DOHH2 (cell line): ENCODE measurements around the gene AUTS2.

Source experiments
- H3F3A ChIP-seq: fragments of 200-600 bp; sonication (generic), shearing (Covaris generic); 2 replicates; pipeline ENCODE4 v1.6.0; 2016; ENCODE audit warnings: antibody characterized with exemption, mild to moderate bottlenecking; ENCODE audit not compliant: control insufficient read depth, insufficient read depth
- H3K27ac ChIP-seq: fragments of 200-600 bp; sonication (generic); 2 replicates; pipeline ENCODE4 v1.5.1; 2014; ENCODE audit warnings: low read depth, mild to moderate bottlenecking, low read length, moderate library complexity
- H3K27me3 ChIP-seq: fragments of 200-600 bp; sonication (generic); 2 replicates; pipeline ENCODE4 v1.6.1; 2014; ENCODE audit warnings: mild to moderate bottlenecking, low read length, mixed read lengths; ENCODE audit not compliant: control insufficient read depth
- H3K36me3 ChIP-seq: fragments of 200-600 bp; sonication (generic); 2 replicates; pipeline ENCODE4 v1.6.1; 2014; ENCODE audit warnings: mild to moderate bottlenecking, low read length, moderate library complexity, mixed read lengths; ENCODE audit not compliant: control insufficient read depth
- H3K4me1 ChIP-seq: fragments of 200-600 bp; sonication (generic); 2 replicates; pipeline ENCODE4 v1.6.1; 2014; ENCODE audit warnings: mild to moderate bottlenecking, low read length, mixed read lengths; ENCODE audit not compliant: control insufficient read depth
- H3K4me2 ChIP-seq: fragments of 200-600 bp; sonication (generic); 2 replicates; pipeline ENCODE4 v1.6.0; 2014; ENCODE audit warnings: mild to moderate bottlenecking, low read length, moderate library complexity
- H3K4me3 ChIP-seq: fragments of 200-600 bp; sonication (generic); 2 replicates; pipeline ENCODE4 v1.5.1; 2014; ENCODE audit warnings: mild to moderate bottlenecking, low read length, mixed read lengths
- H3K79me2 ChIP-seq: fragments of 200-600 bp; sonication (generic); 2 replicates; pipeline ENCODE4 v1.6.1; 2014; ENCODE audit warnings: mild to moderate bottlenecking, low read length, mixed read lengths; ENCODE audit not compliant: control insufficient read depth
- H3K9me2 ChIP-seq: fragments of 200-600 bp; sonication (generic); replicated peaks from 2 replicates; pipeline ENCODE4 v1.6.1; 2014; ENCODE audit warnings: mild to moderate bottlenecking, low read length, mixed read lengths; ENCODE audit not compliant: control insufficient read depth
- H3K9me3 ChIP-seq: fragments of 200-600 bp; sonication (generic); 2 replicates; pipeline ENCODE4 v1.6.1; 2014; ENCODE audit warnings: antibody characterized with exemption, low read length, mixed read lengths; ENCODE audit not compliant: control insufficient read depth, insufficient read depth
- H4K20me1 ChIP-seq: fragments of 200-600 bp; sonication (generic); 2 replicates; pipeline ENCODE4 v1.6.0; 2014; ENCODE audit warnings: low read depth, mild to moderate bottlenecking, antibody characterized with exemption, low read length, moderate library complexity; ENCODE audit not compliant: control insufficient read depth, insufficient read depth
- CTCF ChIP-seq: fragments of 200-600 bp; sonication (generic); IDR thresholded peaks from one replicate; pipeline ENCODE4 v1.5.1; 2014; ENCODE audit warnings: antibody characterized with exemption, mild to moderate bottlenecking, low read depth, low read length; ENCODE audit not compliant: poor library complexity, severe bottlenecking
- EZH2phosphoT487 ChIP-seq: fragments of 200-600 bp; sonication (generic); IDR thresholded peaks from 2 replicates; pipeline ENCODE4 v1.6.1; 2017; ENCODE audit warnings: borderline replicate concordance, mild to moderate bottlenecking, antibody characterized with exemption, low read length, moderate library complexity, mixed read lengths

Gene AUTS2

DNA sequence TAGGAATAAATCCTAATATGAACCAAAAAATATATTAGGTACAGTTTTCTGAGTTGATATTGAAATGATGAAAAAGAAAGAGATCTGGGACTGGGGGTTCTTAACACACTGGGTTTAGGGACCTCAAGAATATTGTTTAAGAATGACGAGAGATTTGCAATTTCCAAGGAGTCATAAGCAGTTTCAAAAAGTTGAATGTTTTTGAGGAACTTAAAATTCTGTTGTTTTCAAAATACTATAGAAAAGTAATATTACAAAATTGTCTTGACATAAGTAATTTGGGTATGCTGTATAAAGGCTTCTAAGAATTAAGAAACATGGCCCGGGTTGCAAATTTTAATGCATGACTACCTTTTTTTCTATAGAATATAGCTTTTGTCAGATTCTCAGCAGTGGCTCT lies 88.1 kb downstream of the AUTS2 start:
- Histone ChIP-seq H3K4me2 (0 out of 2 replicates have a peak overlapping the region, but pooled peaks have one; percentile 1), H3K9me3 (no peaks in the 10 kb centered on the region), H3F3A (peaks cover 22% of the 10 kb centered on the region), H4K20me1 (peaks cover 4% of the 10 kb centered on the region; the same call in 1 of the 2 replicates), H3K79me2 (peaks cover 94% of the 10 kb centered on the region), H3K27ac (no peak overlapping the region), H3K36me3 (peaks cover 9% of the 10 kb centered on the region), H3K4me1 (peaks cover 91% of the 10 kb centered on the region), H3K27me3 (no peaks in the 10 kb centered on the region), H3K4me3 (no peak overlapping the region), H3K9me2 (no peaks in the 10 kb centered on the region)
- no peak for TF ChIP-seq EZH2phosphoT487
- no peak for TF ChIP-seq CTCF

GRCh38 chr7:69687739-69688433 lies 89.6 kb downstream of the AUTS2 start:
- Histone ChIP-seq H3K36me3 (peaks cover 10% of the 10 kb centered on the region), H3K4me3 (no peak overlapping the region), H4K20me1 (no peaks in the 10 kb centered on the region), H3K4me2 (no peak overlapping the region; the same call in 1 of the 2 replicates), H3K9me2 (no peaks in the 10 kb centered on the region), H3F3A (peaks cover 33% of the 10 kb centered on the region), H3K9me3 (no peaks in the 10 kb centered on the region), H3K79me2 (peaks cover 94% of the 10 kb centered on the region), H3K27ac (no peak overlapping the region), H3K4me1 (peaks cover 91% of the 10 kb centered on the region), H3K27me3 (no peaks in the 10 kb centered on the region)
- TF ChIP-seq CTCF (no peak), EZH2phosphoT487 (no peak)

- Histone ChIP-seq H3F3A (peaks cover 51% of the 10 kb centered on the region), H3K4me2 (peak overlapping the region; percentile 73), H3K27ac (no peak overlapping the region), H3K9me2 (no peaks in the 10 kb centered on the region), H3K4me3 (no peak overlapping the region), H4K20me1 (no peaks in the 10 kb centered on the region), H3K9me3 (no peaks in the 10 kb centered on the region), H3K27me3 (no peaks in the 10 kb centered on the region), H3K36me3 (peaks cover 10% of the 10 kb centered on the region), H3K4me1 (peaks cover 91% of the 10 kb centered on the region), H3K79me2 (peaks cover 90% of the 10 kb centered on the region)
- no peak for TF ChIP-seq EZH2phosphoT487
- no peak for TF ChIP-seq CTCF
Observed at GRCh38 chr7:69690329-69690728, 92.1 kb downstream of the AUTS2 start.
